ENCODE results near the gene OR10H3. TPM values are rescaled to one million over a fixed set of nuclear protein-coding genes. Genes with fewer than 3 reads are reported as not detected.
"Not testable (repeated sequence)": the region's sequence is repeated elsewhere in the genome, so short reads cannot be mapped to it uniquely, and the experiment has no call there.

OR10H3 gene
- total RNA-seq, 1 donor from 2014 or later: not detected

DNA sequence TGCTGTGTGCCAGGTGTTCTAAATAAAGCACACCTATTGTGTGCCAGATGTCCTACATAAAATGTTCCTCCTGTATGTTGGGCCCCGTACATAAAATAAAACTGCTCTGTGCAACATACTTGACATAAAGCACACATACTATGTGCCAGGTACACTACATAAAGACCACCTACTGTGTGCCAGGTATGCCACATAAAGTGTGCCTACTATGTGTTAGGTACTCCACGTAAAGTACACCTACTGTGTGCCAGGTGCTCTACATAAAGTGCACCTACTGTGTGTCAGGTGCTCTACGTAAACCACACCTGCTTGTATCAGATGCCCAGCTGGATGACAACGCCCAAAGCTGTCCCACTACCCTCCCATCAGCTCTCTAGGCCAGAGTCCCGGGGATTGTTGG is 43.9 kb downstream of the OR10H3 start:
- no peaks in the 10 kb centered on the region for H3K36me3 Mint-ChIP-seq
- peaks cover 4% of the 10 kb centered on the region for H3K9me3 ChIP-seq (ENCODE audit: low read depth)
- no peaks in the 10 kb centered on the region for H3K36me3 ChIP-seq
- no peak overlapping the region for H3K4me2 ChIP-seq
- peaks cover 5% of the 10 kb centered on the region for H3K27me3 Mint-ChIP-seq (ENCODE audit: insufficient read depth, low read depth)
- H3K4me1 ChIP-seq: no peaks in the 10 kb centered on the region
- no peak overlapping the region for H2AFZ ChIP-seq (replicated peaks)
- H3K4me1 Mint-ChIP-seq: no peaks in the 10 kb centered on the region
- H4K20me1 ChIP-seq (ENCODE audit: low read depth): no peaks in the 10 kb centered on the region
- H3F3A ChIP-seq (ENCODE audit: low read depth): no peaks in the 10 kb centered on the region
- no peak overlapping the region for H3K27ac ChIP-seq
- H3K4me3 Mint-ChIP-seq: no peak overlapping the region
- TF ChIP-seq EZH2 (IDR thresholded peaks at IDR 0.05): no peak
- TF ChIP-seq, protein P1, sequence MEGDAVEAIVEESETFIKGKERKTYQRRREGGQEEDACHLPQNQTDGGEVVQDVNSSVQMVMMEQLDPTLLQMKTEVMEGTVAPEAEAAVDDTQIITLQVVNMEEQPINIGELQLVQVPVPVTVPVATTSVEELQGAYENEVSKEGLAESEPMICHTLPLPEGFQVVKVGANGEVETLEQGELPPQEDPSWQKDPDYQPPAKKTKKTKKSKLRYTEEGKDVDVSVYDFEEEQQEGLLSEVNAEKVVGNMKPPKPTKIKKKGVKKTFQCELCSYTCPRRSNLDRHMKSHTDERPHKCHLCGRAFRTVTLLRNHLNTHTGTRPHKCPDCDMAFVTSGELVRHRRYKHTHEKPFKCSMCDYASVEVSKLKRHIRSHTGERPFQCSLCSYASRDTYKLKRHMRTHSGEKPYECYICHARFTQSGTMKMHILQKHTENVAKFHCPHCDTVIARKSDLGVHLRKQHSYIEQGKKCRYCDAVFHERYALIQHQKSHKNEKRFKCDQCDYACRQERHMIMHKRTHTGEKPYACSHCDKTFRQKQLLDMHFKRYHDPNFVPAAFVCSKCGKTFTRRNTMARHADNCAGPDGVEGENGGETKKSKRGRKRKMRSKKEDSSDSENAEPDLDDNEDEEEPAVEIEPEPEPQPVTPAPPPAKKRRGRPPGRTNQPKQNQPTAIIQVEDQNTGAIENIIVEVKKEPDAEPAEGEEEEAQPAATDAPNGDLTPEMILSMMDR (IDR thresholded peaks at IDR 0.05): no peak
- TF ChIP-seq EZH2phosphoT487 (IDR thresholded peaks at IDR 0.05): no peak
- no peak overlapping the region for H3K27ac Mint-ChIP-seq
- H3K9me3 Mint-ChIP-seq: peaks cover 32% of the 10 kb centered on the region
- H3K4me3 ChIP-seq: no peak overlapping the region
- no peak for DNase-seq (ENCODE audit: low spot score)
- no peaks in the 10 kb centered on the region for H3K27me3 ChIP-seq
- no peaks in the 10 kb centered on the region for H3K79me2 ChIP-seq (ENCODE audit: low read depth)
- H3K9ac ChIP-seq: no peak overlapping the region

DNA sequence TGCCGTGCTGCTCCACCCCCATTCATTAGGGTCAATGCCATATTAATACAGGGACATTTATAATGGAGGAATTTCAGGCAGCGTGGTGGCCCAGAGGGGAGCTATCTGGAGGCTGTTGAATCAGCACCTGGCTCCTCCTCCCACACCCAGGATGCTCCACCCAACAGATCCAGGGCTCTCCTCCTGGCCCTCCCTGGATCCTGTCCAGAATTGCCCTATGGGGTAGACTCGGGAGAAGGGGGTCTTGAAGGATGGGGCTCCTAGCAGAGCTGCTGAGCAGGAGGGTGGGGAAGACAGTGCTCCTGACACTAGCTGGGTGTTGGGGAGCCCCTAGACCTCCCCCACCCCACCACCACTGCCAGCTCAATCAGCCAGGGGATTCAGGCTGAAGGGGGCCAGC is 44.4 kb downstream of the OR10H3 start:
- Mint-ChIP-seq H3K9me3 (peaks cover 33% of the 10 kb centered on the region), H3K4me1 (no peaks in the 10 kb centered on the region), H3K27me3 (ENCODE audit: insufficient read depth, low read depth) (peaks cover 4% of the 10 kb centered on the region), H3K36me3 (no peaks in the 10 kb centered on the region), H3K27ac (no peak overlapping the region), H3K4me3 (no peak overlapping the region)
- TF ChIP-seq EZH2 (IDR thresholded peaks at IDR 0.05) (no peak), EZH2phosphoT487 (IDR thresholded peaks at IDR 0.05) (no peak)
- TF ChIP-seq, protein P1 (IDR thresholded peaks at IDR 0.05): no peak
- no peaks in the 10 kb centered on the region for H3K27me3 ChIP-seq
- DNase-seq (ENCODE audit: low spot score): no peak
- no peak overlapping the region for H3K9ac ChIP-seq
- peaks cover 4% of the 10 kb centered on the region for H3K9me3 ChIP-seq (ENCODE audit: low read depth)
- no peaks in the 10 kb centered on the region for H4K20me1 ChIP-seq (ENCODE audit: low read depth)
- H3K4me2 ChIP-seq: no peak overlapping the region
- H3K79me2 ChIP-seq (ENCODE audit: low read depth): no peaks in the 10 kb centered on the region
- H3F3A ChIP-seq (ENCODE audit: low read depth): no peaks in the 10 kb centered on the region
- H3K4me3 ChIP-seq: no peak overlapping the region
- H3K4me1 ChIP-seq: no peaks in the 10 kb centered on the region
- H3K27ac ChIP-seq: no peak overlapping the region
- H2AFZ ChIP-seq (replicated peaks): no peak overlapping the region
- no peaks in the 10 kb centered on the region for H3K36me3 ChIP-seq

DNA sequence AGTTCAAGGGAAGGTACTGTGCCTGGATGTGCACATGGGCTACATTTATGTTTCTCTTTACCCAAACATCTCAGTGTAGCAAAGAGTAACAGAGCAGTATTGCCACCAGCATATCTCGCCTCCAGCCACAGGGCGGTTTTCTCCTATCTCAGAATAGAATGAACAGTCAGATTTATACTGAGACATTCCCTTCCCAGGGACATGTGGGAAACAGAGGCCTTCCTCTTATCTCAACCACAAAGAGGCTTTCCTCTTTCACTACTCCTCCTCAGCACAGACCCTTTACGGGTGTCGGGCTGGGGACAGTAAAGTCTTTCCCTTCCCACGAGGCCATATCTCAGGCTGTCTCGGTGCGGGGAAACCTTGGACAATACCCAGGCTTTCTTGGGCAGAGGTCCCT is 45.1 kb downstream of the OR10H3 start:
- not testable (repeated sequence) for H3K79me2 ChIP-seq (ENCODE audit: low read depth); H3K4me3 Mint-ChIP-seq; H2AFZ ChIP-seq (replicated peaks); H3K4me1 Mint-ChIP-seq; H3K4me1 ChIP-seq; H3K27ac Mint-ChIP-seq; H3K27me3 Mint-ChIP-seq (ENCODE audit: insufficient read depth, low read depth); H3K27ac ChIP-seq; H3K36me3 Mint-ChIP-seq; H3F3A ChIP-seq (ENCODE audit: low read depth); H3K4me2 ChIP-seq; H3K4me3 ChIP-seq; H3K36me3 ChIP-seq; H3K9ac ChIP-seq; DNase-seq (ENCODE audit: low spot score); H3K27me3 ChIP-seq; H3K9me3 ChIP-seq (ENCODE audit: low read depth); H4K20me1 ChIP-seq (ENCODE audit: low read depth)
- peaks cover 31% of the 10 kb centered on the region for H3K9me3 Mint-ChIP-seq

DNA sequence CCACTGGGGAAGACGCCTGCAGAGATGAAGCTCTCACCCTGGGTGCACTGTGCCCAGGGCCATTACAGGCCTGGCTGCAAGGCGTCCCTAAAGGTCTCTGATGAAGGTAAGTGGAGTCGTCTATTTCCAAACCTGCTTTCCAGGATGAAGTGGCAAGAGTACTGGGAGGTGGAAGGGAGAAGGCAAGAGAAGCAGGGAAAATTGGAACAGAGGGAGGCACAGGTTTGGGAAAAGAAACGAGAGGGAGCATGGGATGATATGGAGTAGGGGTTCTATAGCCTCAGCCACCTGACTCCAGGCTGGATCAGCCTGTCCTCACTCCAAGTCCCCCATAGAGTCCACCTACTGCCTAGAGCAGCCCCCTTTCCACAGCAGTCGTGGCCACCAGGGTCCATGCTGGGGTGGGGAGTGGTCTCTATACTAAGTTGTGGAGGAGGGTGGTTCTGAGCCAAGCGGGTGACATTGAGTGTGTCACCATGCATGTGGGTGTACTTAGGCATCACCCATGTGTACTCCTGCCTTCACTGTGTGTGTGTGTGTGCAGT is 49.9 kb downstream of the OR10H3 start, which contains the start of gene OR10H5:
Gene OR10H5 (plus strand): TSS at position 51 of the 545 bp plus-strand sequence. CDS start 6,388 bp downstream, outside the sequence.
- Histone ChIP-seq H3K4me1 (no peaks in the 10 kb centered on the region), H3K27me3 (no peaks in the 10 kb centered on the region), H2AFZ (replicated peaks) (no peak within 1 kb of the TSS), H3K4me3 (no peak within 1 kb of the TSS), H3K36me3 (no peaks in the 10 kb centered on the region), H3K4me2 (no peak within 1 kb of the TSS), H3K9me3 (ENCODE audit: low read depth) (peaks cover 11% of the 10 kb centered on the region), H4K20me1 (ENCODE audit: low read depth) (no peaks in the 10 kb centered on the region), H3K79me2 (ENCODE audit: low read depth) (no peaks in the 10 kb centered on the region), H3F3A (ENCODE audit: low read depth) (no peaks in the 10 kb centered on the region), H3K9ac (no peak within 1 kb of the TSS), H3K27ac (no peak within 1 kb of the TSS)
- TF ChIP-seq EZH2phosphoT487 (IDR thresholded peaks at IDR 0.05) (no peak), EZH2 (IDR thresholded peaks at IDR 0.05) (no peak)
- TF ChIP-seq, protein P1 (IDR thresholded peaks at IDR 0.05): no peak
- no peaks in the 10 kb centered on the region for H3K36me3 Mint-ChIP-seq
- no peak for DNase-seq (ENCODE audit: low spot score)
- H3K27me3 Mint-ChIP-seq (ENCODE audit: insufficient read depth, low read depth): peaks cover 3% of the 10 kb centered on the region
- H3K4me1 Mint-ChIP-seq: no peaks in the 10 kb centered on the region
- peaks cover 38% of the 10 kb centered on the region for H3K9me3 Mint-ChIP-seq
- no peak within 1 kb of the TSS for H3K4me3 Mint-ChIP-seq
- H3K27ac Mint-ChIP-seq: no peak within 1 kb of the TSS
